GM19035 (cell line): ENCODE results near the gene SGCG.
"Not testable (repeated sequence)": the region's sequence is repeated elsewhere in the genome, so short reads cannot be mapped to it uniquely, and the experiment has no call there.

Experiments used
- ATAC-seq: cut with Tn5 transposase; IDR thresholded peaks from one replicate; pipeline ENCODE4 v1.9.1; 2021; ENCODE audit not compliant: unreplicated experiment

SGCG gene

DNA sequence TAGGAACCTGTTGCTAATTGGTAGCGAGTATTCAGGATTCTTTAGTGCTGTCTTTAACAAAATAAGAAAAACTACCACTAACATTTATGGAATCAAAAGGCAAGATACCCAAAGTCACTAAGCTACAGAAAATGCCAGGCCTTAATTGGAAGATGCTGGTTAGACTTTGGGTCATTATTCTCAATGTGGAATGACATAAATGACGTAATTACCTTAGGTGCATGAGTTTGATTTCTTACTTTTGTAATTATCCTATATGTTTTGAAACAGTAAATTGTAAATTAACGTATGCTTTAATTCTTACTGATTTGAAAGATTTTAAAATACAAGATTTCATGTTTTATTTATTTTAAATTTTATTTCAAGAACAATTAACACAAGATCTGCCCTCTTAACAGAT lies 25.0 kb downstream of the SGCG start:
- ATAC-seq = no peak

DNA sequence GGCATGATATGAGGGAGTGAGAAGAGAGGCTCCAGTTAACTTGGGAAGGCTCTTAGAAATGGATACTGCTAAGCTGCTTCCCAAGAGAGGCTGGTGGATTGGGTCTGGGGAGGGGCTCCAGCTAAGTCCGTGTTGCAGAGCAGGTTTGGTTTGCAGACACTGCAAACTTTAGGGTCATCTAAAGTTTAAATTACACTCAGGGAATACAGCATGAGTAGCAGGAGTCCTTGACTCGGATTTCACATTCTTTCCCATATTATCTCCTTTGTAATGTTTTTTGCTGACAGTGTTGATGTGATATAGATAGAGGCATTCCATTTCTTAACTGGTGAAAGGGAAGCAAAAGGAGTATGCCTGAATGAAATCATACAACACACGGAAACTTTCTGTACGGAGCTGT lies 31.9 kb downstream of the SGCG start:
- ATAC-seq = no peak

DNA sequence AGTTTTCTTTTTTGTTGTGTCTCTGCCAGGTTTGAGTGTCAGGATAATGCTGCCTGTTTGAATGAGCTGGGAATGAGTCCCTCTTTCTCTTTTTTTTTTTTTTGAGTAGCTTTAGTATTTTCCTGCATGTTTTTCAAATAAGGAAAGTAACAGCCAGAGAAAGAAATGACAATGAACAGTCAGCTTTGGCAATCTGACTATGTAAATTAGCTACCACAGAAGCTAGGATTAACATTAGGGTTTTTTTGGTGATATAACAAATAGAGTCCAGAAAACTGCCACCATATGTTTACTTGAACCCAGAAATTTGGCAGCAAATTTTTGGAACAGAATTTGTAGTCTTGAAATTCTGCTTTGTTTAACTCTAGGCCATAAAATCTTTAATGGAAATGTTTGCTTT lies 50.5 kb downstream of the SGCG start:
- ATAC-seq = no peak

DNA sequence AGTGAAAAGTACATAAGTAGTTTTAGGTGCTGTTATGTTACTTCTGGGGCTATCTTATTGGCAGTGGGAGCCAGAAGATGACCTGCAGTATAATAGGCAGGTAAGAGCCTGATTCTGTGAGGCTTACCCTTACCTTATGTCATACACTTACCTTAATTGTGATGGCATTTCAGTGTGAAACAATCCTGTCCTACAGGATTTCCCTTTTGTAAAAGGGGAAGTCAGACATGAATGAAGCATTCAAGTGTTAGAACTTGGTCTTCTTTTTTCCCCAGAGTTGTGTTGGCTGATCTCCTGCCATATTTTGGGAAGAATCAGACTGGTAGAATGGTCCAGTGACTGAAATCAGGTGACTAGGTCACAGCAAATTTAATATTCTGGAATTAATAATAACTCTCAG lies 55.2 kb downstream of the SGCG start:
- no peak for ATAC-seq

DNA sequence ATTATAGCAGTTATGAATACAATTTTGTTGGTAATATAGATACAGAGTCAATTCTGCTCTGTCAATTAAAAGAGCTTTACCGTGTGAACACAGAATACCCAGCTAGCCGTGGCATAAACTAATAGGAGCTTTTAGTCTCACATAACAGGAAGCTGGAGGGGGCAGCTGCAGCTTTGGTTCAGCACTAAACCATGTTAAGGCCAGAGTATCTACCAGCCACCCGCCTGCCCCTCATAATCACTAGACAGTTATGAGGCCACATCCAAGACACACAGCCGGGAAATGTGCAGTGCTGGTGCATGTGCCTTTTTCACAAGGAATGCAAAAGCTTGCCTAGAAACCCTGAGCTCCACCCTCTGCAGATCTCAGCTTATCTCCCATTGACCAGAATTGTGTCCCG lies 62.3 kb downstream of the SGCG start:
- ATAC-seq = no peak

DNA sequence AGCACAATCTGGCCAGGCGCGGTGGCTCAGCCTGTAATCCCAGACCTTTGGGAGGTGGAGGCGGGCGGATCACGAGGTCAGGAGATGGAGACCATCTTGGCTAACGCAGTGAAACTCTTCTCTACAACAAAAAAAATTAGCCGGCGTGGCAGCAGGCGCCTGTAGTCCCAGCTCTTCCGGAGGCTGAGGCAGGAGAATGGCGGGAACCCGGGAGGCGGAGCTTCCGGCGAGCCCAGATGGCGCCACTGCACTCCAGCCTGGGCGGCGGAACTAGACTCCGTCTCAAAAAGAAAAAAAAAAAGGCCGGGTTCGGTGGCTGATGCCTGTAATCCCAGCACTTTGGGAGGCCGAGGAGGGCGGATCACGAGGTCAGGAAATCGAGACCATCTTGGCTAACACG lies 67.6 kb downstream of the SGCG start:
- ATAC-seq = not testable (repeated sequence)

DNA sequence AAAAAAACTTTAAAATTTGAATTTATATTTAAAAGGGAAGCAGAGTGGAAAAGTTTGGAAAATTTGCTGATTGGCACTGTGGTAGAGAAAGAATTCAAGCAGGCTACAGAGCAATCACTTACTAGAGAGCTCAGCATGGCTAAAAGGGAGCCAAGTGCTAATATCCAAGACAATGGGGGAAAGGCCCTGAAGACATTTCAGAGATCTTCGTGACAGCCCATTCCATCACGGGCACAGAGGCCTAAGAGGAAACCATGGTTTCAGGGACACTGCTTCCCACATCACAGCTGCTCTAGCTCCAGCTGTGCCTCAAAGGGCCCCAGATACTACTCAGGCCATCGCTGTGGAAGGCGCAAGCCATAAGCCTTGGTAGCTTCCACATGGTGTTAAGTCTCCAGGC lies 73.7 kb downstream of the SGCG start:
- no peak for ATAC-seq

DNA sequence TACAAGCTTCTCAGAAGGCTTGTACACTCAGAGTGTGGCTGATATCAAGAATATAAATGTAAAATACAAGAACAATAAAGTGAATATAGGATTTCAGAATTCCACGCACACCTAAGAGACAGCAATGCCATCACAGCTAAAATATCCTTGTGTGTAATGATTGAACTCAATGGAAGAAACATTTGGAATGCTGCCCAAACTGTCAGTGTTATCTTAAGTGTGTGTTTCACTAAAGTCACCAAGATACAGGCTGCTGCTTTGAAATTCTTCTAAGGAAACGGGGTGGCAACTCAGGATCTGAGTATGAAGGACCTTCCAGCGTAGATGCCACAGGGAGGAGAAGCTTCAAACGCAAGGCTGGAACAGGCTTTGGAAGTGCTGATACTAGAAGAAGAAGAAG lies 86.8 kb downstream of the SGCG start:
- no peak for ATAC-seq

DNA sequence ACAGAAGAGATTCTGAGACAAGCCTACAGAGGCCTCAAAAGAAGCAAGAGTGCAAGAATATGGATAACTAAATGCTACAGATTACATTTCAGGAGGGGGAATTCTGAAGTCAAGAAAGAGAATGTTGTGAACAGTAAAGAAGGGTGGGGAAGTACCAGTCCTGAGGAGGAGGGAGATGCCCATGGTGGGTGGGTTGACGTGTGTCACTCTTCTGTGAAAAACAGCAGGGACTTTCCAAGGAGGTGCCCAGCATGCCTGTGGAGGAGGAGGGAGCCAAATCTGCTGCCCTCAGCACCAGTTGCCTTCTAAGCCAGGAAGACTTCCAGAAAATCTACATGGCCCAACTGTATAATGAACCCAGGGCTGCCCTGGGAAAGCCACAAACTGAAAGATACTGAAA lies 87.7 kb downstream of the SGCG start:
- no peak for ATAC-seq

DNA sequence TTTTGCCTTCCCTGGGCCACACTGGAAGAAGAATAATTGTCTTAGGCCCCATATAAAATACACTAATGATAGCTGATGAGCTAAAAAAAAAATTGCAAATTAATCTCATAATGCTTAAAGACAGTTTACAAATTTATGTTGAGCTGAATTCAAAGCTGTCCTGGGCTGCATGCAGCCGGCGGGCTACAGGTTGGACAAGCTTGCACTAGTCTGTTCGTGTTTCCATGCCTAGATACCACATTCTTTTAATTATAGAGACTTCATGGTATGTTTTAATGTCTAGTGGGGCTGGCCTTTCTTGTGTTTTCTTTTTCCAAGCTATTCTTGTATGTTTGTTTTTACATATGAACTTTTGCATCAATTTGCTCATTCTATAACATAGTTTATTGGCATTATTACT lies 90.6 kb downstream of the SGCG start:
- no peak for ATAC-seq

DNA sequence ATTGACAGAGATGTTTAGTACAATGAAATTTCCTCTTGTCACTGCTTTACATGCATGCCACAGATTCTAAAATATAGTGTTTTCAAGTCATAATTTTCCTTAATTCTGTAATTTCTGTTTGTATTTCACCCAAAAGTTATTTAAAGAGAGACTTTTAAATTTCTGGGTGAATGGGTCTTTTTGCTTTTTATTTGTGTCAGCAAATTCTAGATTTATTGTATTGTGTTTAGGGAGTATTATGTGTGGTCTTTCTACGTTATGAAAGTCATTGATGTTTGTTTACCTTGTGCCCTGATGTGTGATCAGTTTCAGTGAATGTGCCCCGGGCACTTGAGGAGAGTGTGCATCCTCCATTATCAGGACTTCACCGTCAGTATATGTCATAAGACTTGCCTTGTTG lies 92.7 kb downstream of the SGCG start:
- no peak for ATAC-seq

DNA sequence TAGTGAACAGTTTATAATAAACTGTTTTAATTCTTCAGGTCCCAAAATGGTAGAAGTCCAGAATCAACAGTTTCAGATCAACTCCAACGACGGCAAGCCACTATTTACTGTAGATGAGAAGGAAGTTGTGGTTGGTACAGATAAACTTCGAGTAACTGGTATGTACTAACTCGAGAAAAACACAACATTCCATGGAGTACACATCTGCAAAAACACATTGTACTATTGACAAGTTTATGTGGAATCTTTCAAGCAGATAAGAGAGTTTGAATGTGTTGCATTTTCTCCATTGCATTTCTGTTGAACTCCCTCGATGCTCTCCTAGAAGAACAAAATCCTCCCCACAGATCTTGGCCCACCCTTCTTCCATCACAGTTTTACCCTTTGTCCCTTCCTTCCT lies 98.5 kb downstream of the SGCG start:
- ATAC-seq = no peak

DNA sequence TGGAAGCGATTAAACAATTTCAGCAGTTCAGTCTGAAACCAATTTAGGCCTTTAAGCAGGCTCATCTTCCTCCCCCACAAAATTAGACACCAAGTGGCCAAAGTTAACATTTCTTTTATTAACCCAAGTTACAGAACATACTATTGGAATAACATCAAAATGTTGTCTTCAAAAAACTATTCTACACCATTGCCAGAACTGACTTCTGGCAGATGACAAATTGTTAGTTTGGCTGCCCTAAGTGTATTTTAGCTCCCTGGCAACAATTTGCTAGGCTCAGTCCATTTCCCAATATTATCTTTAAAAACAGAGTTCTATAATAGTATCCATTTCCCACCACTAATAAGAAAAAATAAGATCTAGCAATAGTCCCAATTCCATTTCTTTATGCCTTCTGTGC lies 107.8 kb downstream of the SGCG start:
- no peak for ATAC-seq

DNA sequence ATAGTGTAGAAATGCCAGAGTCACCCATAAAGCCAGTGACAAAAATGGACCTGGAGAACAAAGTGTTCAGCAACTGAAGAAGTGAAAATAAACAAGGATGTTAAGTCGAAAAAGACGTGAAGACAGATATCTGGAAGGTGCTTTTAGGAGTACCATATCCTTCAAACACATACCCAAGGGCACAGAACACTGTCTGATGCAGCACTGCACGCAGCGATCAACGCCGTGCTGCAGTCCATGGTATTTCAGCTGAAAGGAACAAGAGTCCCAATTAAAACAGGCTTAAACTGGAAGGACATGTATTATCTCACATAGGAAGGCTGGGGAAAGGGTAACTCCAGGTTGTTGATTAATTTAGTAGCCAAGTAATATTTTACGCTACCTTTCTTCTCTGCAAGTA lies 108.2 kb downstream of the SGCG start:
- ATAC-seq = no peak

DNA sequence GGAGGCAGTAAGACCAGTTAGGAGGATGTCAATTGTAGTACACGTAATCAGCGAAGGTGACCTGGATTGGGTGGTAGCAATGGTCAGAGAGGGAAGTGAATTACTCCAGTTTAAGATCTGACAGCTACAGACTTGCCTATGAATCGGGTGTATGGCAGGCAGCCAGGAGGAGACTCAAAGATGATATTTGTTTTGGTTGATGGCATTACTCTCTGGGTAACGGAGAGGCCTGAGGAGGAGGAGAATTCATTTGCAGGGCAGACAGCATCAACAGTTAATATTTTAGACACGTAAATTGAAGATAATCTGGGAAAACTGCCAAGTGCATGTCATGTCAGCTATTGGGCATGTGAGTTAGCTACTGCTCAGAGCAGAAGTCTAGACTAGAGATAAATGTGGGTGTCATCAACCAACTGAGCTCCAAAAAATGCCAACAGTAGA lies 109.2 kb downstream of the SGCG start:
- no peak for ATAC-seq

DNA sequence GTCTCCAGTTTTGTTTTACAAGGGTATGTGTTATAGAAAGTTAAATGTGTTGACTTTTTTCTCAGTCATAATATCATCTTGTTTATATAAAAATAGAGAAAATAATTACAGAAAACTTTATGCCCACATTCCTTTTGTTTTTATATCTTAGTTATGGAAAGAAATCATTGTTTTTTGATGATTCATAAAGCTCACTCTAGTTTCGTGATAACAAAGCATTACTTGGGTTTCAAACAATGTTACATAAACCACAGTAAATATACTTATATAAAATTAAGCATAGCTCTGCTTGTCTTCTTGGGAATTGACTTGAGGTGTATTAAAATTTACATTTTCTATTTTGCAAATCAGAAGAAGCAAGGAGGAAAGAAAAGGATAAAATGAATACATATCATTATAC lies 111.8 kb downstream of the SGCG start:
- no peak for ATAC-seq

DNA sequence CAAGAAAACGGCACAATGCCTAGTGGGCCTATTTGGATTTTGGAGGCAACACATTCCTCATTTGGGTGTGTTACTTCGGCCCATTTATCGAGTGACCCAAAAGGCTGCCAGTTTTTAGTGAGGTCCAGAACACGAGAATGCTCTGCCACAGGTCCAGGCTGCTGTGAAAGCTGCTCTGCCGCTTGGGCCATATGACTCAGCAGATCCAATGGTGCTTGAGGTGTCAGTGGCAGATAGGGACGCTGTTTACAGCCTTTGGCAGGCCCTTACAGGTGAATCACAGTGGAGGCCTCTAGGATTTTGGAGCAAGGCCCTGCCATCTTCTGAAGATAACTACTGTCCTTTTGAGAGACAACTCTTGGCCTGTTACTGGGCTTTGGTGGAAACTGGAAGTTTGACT lies 134.1 kb downstream of the SGCG start:
- not testable (repeated sequence) for ATAC-seq

DNA sequence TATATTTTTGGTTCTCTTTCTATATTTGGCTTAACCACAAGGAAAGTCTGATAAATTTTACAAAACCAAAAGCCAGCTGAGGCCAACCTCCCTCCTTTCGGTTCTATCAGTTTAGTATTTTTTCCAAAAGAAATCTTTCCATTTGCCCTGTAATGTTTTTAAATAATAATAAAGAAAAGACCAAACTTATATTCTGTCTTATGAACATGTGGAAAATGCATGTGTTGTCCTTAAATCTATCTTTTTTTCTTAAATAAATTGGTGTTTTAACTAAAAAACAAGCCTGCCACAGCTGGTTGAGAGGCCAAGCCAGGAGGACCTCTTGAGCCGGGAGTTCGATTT lies 139.1 kb downstream of the SGCG start:
- no peak for ATAC-seq

DNA sequence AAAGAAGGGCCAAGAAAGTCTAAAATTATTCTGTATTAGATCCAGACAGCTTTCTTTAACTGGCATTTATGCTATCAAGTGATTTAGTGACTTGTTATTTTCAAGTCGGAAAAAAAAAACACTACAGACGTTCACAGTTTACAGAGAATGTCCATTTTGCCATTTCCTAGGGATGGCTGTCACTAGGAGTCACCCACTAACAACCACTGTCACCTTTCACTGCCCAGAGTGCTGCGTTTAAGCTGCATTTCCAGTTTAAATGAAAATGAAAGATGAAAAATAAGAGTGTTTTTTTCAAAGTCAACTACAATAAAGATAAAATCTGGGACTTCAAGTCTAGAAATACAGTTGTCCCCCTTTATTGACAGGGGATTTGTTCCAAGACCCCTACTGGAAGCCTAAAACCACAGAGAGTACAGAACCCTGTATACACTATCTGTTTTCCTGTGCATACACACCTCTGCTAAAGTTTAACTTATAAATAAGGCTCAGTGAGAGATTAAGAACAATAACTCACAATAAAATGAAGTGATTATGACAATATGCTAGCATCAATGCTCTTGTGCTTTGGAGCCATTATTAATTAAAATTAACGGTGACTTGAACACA lies 140.3 kb downstream of the SGCG start:
- ATAC-seq = peak; percentile 21

DNA sequence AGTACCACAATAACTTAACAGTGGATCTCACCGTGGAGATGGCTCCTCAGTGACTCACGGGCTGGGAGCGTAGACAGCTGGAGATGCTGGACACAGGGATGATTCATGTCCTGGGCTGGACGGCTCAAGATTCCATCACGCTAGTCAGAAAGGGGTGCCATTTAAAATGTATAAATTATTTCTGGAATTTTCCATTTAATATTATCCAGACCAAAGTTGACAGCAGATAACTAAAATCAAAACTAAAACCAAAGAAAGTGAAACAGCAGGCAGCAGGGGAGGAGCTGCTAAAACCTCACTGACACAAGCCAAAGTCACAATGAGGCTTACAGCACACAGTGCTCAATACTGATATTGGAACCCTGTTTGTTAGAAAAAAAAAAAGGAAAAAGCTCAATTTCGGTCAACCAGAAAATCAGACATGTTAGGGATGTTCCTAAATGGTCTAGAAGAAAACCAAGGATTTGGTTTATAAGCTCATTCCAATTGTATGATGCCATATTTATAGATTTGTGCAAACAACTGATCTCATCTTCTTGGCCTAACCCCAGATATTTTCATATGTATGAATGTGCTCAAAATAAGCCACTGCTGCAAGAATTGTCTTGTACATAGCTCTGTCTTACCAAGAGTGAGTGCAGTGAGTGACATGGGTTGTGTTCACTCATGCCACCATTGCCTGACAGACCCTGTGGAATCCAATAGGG lies 140.9 kb downstream of the SGCG start:
- peak; percentile 79 for ATAC-seq

DNA sequence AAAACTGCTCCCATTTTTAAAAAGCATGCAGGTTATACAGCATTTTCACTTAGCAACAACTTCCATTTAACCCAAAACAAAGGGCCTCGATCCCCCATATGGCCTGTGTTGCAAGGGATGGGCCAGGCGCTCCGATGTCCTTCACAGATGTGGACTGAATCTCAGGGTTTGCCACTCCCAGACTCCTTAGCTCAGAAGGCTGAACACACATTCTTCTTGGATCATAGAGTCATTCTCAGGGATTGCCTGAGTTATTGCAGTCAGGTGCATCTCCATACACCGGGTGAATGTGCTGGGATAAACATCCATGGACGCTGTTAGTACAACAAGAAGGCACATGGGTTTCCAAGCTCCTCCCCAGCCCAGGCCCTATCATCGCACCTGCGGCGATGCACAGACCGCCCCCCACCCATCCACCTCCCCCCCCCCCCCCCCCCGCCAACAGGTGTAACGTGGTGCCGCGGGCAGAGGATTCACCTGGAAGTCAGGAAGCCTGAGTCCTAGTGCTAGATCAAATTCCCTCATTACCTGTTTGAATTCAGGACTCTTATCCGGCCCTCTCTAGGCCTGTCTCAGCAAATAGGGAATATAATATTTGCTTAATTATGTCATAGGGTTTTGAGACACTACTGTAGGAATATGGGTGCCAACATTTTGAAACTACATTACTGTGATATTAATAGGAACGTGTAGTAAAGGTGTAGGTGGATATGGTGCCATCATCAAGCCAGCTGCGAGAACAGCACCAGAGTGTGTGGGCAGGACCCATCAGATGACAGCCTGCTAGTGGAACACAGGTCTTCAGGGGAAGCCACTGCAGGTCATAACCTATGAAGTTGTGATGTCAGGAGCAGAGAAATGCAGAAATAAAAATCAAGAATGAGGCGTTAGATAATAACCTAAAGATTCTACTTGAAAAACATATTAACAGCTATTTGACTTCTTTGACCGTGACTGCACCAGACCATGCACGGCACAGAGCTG lies 141.9 kb downstream of the SGCG start:
- no peak for ATAC-seq
